AG04449 (cell line): ENCODE results near the gene RPS6KA4.

Source experiments
- CTCF ChIA-PET: fragments of 350-600 bp; formaldehyde crosslinking; extraction: SDS; loops from one replicate; lab custom pipeline; 2021; ENCODE audit warnings: antibody characterized with exemption; lab: Yijun Ruan, JAX
- POLR2A ChIA-PET: fragments of 400-600, 350-600 bp; formaldehyde crosslinking; extraction: SDS; loops from one replicate; lab custom pipeline; 2020; ENCODE audit warnings: antibody characterized with exemption, inconsistent platforms; lab: Yijun Ruan, JAX
- DNase-seq: peaks from one replicate; pipeline ENCODE4 v3.0.0-alpha.2; 2010; ENCODE audit warnings: low read depth, low spot score
- H3K4me3 ChIP-seq: 2 replicates; pipeline ENCODE4 v1.5.1; 2011; ENCODE audit warnings: low read depth, mild to moderate bottlenecking, control low read depth, low read length
- TF ChIP-seq, protein P1 (sequence below): IDR thresholded peaks from one replicate; pipeline ENCODE4 v1.5.1; 2011; ENCODE audit warnings: mild to moderate bottlenecking, moderate library complexity, low read length, control low read depth, inconsistent platforms; ENCODE audit not compliant: insufficient read depth; ENCODE audit errors: missing control alignments

The RPS6KA4 gene

DNA sequence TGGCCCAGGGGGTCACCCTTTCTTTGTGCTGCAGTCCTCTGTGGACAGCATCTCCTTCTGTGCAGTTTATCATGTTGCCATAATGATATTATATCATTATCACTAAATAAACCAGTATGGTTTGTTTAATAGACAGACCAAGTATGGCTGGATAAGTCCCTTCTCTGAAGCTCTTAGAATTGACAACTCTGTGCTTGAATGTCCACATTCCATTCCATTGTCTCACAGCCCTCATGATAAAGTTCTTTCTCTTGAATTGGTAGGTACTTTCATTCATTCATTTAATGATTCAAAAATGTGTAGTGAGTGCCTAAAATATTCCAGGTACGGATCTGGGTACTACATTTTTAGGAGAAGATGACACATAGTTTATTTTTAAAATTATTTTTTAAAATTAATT, 7.8 kb downstream of the RPS6KA4 start:
- H3K4me3 ChIP-seq, result no peak overlapping the region
- TF ChIP-seq, protein P1, sequence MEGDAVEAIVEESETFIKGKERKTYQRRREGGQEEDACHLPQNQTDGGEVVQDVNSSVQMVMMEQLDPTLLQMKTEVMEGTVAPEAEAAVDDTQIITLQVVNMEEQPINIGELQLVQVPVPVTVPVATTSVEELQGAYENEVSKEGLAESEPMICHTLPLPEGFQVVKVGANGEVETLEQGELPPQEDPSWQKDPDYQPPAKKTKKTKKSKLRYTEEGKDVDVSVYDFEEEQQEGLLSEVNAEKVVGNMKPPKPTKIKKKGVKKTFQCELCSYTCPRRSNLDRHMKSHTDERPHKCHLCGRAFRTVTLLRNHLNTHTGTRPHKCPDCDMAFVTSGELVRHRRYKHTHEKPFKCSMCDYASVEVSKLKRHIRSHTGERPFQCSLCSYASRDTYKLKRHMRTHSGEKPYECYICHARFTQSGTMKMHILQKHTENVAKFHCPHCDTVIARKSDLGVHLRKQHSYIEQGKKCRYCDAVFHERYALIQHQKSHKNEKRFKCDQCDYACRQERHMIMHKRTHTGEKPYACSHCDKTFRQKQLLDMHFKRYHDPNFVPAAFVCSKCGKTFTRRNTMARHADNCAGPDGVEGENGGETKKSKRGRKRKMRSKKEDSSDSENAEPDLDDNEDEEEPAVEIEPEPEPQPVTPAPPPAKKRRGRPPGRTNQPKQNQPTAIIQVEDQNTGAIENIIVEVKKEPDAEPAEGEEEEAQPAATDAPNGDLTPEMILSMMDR, result no peak
- ChIA-PET CTCF (interaction anchor here (0.7 to 6.3 kb wide), 2 partner anchors 9 to 12 kb away, joined by 3 to 45 read pairs; no protein-coding TSS in a partner anchor), POLR2A (no interaction called here)
- DNase-seq, result no peak

DNA sequence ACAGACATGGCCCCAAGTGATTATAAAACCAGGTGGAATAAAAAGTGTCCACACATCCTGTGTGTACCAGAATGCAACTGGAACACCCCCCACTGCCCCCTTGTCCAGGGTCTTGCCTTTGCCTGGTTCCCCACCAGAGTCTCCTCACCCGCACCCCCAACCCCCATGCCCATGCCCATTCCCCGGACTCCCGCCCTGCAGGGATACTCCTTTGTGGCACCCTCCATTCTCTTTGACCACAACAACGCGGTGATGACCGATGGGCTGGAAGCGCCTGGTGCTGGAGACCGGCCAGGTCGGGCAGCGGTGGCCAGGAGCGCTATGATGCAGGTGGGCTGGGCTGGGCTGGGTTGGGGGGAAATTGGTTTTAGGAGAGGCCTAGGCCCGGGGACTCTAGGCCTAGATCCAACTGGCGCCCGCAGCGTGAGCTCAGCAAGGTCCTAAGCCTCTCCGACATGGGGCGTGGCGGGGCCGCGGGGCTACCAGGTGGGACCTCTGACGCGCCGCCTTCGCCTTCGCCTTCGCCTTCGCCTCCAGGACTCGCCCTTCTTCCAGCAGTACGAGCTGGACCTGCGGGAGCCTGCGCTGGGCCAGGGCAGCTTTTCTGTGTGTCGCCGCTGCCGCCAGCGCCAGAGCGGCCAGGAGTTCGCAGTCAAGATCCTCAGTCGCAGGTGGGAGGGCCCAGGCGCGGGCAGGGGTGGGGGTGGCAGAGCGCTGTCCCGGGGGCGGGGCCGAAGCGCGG, 9.1 kb downstream of the RPS6KA4 start:
- POLR2A ChIA-PET, result no interaction called here
- no peak for DNase-seq
- TF ChIP-seq, protein P1, result no peak

DNA sequence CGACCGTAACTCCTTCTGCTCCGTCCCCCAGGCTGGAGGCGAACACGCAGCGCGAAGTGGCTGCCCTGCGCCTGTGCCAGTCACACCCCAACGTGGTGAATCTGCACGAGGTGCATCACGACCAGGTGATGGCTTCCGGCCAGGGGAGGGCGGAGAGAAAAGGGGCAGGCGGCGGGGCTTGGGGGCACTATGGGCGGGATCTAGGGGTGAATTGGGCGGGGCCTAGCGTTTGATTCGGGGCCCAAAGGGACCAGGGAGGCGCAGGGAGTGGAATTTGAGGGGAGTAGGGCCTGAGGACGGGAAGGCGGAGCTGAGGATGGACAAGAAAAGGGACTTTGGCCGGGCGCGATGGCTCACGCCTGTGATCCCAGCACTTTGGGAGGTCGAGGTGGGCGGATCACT, 9.7 kb downstream of the RPS6KA4 start:
- H3K4me3 ChIP-seq, result no peak overlapping the region
- POLR2A ChIA-PET, result interaction anchor here (0.6 kb wide), 1 partner anchor 113 kb away, joined by 3 read pairs; no protein-coding TSS in a partner anchor
- CTCF ChIA-PET, result interaction anchor here (1.1 to 6.3 kb wide), 2 partner anchors 10 to 14 kb away, joined by 3 to 45 read pairs; no protein-coding TSS in a partner anchor
- DNase-seq, result no peak
- TF ChIP-seq, protein P1, result no peak

More for the DNA sequence above, 9.1 kb downstream of the RPS6KA4 start:
- H3K4me3 ChIP-seq, result no peak overlapping the region
- CTCF ChIA-PET, result interaction anchor here (6.3 kb wide), 1 partner anchor 13 kb away, joined by 45 read pairs; no protein-coding TSS in a partner anchor

DNA sequence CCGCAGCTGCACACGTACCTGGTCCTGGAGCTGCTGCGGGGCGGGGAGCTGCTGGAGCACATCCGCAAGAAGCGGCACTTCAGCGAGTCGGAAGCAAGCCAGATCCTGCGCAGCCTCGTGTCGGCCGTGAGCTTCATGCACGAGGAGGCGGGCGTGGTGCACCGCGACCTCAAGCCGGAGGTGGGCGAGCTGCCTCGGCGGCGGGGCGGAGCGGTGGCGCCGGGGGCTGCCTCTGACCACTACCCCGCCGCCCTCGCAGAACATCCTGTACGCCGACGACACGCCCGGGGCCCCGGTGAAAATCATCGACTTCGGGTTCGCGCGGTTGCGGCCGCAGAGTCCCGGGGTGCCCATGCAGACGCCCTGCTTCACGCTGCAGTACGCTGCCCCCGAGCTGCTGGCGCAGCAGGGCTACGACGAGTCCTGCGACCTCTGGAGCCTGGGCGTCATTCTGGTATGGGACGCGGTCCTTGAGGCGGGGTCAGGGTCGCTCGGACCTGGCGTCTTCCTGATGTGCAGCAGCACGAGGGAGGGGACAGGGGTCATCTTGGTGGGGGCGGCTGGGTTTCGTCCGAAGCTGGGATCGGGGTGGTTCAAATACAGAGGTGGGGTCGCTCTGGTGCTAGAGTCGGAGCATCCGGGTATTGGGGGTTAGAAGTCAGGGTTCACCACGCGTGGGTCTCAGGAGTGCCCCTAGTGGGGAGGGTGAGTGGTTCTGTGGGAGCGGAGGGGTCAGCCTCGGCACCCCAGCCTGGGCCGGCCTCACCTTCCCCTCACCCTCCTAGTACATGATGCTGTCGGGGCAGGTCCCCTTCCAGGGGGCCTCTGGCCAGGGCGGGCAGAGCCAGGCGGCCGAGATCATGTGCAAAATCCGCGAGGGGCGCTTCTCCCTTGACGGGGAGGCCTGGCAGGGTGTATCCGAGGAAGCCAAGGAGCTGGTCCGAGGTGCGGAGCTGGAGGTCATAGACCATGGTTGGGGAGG, 10.8 kb downstream of the RPS6KA4 start:
- TF ChIP-seq, protein P1, result no peak
- no peak for DNase-seq
- POLR2A ChIA-PET, result interaction anchor here (0.6 to 0.7 kb wide), 2 partner anchors 12 to 112 kb away, joined by 3 read pairs; no protein-coding TSS in a partner anchor
- CTCF ChIA-PET, result interaction anchor here (1.1 kb wide), 1 partner anchor 11 kb away, joined by 3 read pairs; no protein-coding TSS in a partner anchor
- no peak overlapping the region for H3K4me3 ChIP-seq

DNA sequence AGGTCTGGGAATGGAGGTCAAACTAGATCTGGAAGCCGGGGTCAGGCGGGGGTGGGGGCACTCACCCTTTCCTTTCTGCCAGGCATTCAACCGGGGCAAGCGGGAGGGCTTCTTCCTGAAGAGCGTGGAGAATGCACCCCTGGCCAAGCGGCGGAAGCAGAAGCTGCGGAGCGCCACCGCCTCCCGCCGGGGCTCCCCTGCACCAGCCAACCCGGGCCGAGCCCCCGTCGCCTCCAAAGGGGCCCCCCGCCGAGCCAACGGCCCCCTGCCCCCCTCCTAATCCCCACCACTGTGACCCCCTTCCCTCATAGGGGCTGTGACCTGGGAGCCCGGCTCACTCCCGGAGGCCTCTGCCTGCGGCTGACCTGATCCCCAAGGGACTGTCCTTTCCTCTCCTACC, 12.2 kb downstream of the RPS6KA4 start:
- CTCF ChIA-PET, result no interaction called here
- TF ChIP-seq, protein P1, result no peak
- H3K4me3 ChIP-seq, result no peak overlapping the region
- POLR2A ChIA-PET, result no interaction called here
- no peak for DNase-seq
